Muscle layer of duodenum (tissue), 2 donors: ENCODE data around the gene ABCB1.

ENCODE experiments used
- H3K27ac ChIP-seq: one replicate; pipeline ENCODE4 v1.7.0; 2013; ENCODE audit warnings: mild to moderate bottlenecking, low read length
- H3K27me3 ChIP-seq: one replicate; pipeline ENCODE4 v1.7.0; 2013; ENCODE audit warnings: low read depth, mild to moderate bottlenecking, control low read depth, low read length
- H3K36me3 ChIP-seq, 2 donors: one replicate each; pipeline ENCODE4 v1.7.0; 2013; ENCODE audit warnings: low read length in 2 of 2, control low read depth in 1 of 2, mild to moderate bottlenecking in 1 of 2; ENCODE audit not compliant: insufficient read depth in 2 of 2, control insufficient read depth in 1 of 2
- H3K4me1 ChIP-seq, 2 donors: one replicate each; pipeline ENCODE4 v1.7.0; 2013; ENCODE audit warnings: low read length in 2 of 2, mild to moderate bottlenecking in 2 of 2, control low read depth in 1 of 2, moderate library complexity in 1 of 2; ENCODE audit not compliant: insufficient read depth in 2 of 2, control insufficient read depth in 1 of 2
- H3K4me3 ChIP-seq, 2 donors: one replicate each; pipeline ENCODE4 v1.7.0; 2013; ENCODE audit warnings: low read length in 2 of 2, low read depth in 1 of 2, mild to moderate bottlenecking in 1 of 2
- H3K9me3 ChIP-seq, 2 donors: one replicate each; pipeline ENCODE4 v1.7.0; 2013; ENCODE audit warnings: low read length in 2 of 2, control low read depth in 1 of 2, mild to moderate bottlenecking in 1 of 2; ENCODE audit not compliant: control insufficient read depth in 1 of 2
- donor health status: healthy.

Gene ABCB1

DNA sequence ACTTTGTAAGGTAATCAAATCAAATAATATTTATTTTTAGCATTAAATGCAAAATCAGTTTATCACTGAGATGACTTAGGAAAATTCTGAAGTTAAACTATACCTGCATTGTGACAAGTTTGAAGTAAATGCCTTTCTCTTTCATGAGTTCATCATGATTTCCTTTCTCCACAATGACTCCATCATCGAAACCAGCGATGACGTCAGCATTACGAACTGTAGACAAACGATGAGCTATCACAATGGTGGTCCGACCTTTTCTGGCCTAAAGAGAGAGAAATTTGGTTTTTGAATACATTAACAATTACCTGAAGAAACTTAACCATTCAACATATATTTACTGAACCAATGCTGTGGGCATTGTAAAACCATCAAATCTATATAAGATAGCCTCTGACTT is 54.9 kb downstream of the ABCB1 start:
- H3K9me3 ChIP-seq: no peaks in the 10 kb centered on the region
- H3K27me3 ChIP-seq: no peaks in the 10 kb centered on the region
- no peak overlapping the region for H3K4me3 ChIP-seq
- H3K36me3 ChIP-seq: no peaks in the 10 kb centered on the region
- H3K4me1 ChIP-seq: no peaks in the 10 kb centered on the region
- H3K27ac ChIP-seq: no peak overlapping the region

DNA sequence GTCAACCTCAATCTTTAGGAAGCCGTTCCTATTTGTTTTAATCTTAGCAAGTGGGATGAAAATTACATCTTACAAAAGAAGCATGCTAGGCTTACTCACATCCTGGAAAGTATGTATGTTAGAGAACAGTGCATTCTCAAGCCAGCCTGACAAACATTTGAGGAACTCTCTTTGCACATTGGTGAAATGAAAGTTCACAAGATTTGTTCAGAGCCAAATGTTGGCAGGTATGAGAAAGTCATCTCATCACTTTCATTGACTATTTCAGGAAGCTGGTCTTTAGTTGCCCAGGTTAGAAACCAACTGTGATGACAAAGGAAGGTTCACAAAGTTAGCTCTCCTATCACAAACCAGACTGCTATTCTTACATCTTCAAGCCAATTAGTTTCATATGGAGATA is 57.1 kb downstream of the ABCB1 start:
- Histone ChIP-seq H3K36me3 (no peaks in the 10 kb centered on the region), H3K4me3 (no peak overlapping the region), H3K27ac (no peak overlapping the region), H3K4me1 (no peaks in the 10 kb centered on the region), H3K9me3 (no peaks in the 10 kb centered on the region), H3K27me3 (no peaks in the 10 kb centered on the region)

DNA sequence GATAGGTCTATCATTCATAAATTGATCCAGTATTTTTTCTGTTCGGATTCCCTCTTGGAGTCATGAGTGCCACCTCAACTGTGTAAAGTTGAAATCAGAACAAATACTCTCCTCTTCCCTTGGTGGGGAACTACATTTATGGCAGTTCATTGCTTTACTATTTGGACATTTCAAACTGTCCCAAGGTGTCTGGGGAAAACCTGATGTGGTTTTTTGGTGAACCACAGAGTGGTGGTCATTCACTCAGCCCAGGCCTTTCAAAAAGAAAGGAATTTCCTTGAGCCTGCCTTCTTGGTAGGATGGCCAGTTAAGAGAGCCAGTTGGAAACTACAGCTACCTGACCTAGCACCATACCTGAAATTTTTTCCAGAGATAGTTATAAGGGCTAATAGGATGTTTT is 59.0 kb downstream of the ABCB1 start:
- Histone ChIP-seq H3K27me3 (no peaks in the 10 kb centered on the region), H3K4me3 (no peak overlapping the region), H3K4me1 (no peaks in the 10 kb centered on the region), H3K36me3 (no peaks in the 10 kb centered on the region), H3K9me3 (no peaks in the 10 kb centered on the region), H3K27ac (no peak overlapping the region)

DNA sequence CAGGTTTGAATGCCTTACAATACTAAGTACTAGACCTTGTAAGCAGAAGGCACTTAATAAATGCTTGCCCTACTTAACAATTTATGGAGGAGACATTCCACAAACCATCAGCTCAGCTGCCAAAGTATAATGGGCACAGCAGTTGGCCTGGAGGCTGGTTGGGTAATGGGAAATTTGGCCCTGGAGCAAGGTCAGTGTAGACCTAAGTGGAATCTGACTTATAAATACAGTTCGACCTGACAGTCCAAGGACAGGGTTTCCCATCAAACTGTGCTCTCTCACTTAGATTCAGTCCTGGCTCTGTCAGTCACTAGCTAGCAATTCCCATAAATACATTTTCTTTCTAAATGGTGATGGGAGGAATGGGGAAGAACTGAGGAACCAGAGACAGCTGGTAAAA is 62.6 kb downstream of the ABCB1 start:
- Histone ChIP-seq H3K27ac (no peak overlapping the region), H3K27me3 (no peaks in the 10 kb centered on the region), H3K36me3 (no peaks in the 10 kb centered on the region), H3K9me3 (no peaks in the 10 kb centered on the region), H3K4me1 (no peaks in the 10 kb centered on the region), H3K4me3 (no peak overlapping the region)

DNA sequence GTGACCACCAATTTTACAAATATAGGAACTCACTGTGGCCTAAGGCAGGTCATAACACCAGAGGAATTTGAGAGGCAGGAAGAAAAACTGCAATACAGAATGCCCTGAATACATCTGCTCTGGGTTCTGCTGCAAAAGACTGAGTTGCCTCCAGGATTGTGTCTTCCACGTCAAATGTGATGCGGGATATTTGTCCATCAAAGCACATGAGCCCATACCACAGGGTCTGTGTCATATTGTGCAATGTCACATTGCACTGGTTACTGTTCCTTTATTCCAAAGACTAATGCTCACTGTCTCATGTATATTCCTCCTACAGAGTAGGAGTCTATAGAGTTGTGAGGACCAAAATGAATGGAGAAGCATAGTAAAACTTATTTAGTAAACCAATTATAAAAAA is 66.6 kb downstream of the ABCB1 start:
- Histone ChIP-seq H3K9me3 (no peaks in the 10 kb centered on the region), H3K27me3 (no peaks in the 10 kb centered on the region), H3K27ac (no peak overlapping the region), H3K4me3 (no peak overlapping the region), H3K36me3 (no peaks in the 10 kb centered on the region), H3K4me1 (no peaks in the 10 kb centered on the region)

DNA sequence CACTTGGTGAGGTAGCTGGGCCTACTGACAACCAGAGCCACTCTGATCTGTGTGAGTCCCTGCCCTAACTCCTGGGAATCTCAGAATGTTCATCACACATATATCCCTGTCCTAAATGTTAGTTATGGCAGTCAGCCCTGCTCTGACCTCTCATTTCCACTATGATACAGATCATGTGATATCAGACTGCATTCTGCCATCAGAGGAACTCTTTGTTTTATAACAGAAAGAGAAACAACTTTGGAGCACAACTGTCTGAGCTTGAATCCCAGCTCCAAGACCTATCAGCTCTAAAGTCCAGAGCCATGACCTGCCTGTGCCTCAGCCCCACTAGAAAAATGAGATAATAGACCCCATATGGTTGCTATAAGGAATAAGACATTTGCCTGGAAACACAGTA is 70.6 kb downstream of the ABCB1 start:
- H3K36me3 ChIP-seq: no peaks in the 10 kb centered on the region

DNA sequence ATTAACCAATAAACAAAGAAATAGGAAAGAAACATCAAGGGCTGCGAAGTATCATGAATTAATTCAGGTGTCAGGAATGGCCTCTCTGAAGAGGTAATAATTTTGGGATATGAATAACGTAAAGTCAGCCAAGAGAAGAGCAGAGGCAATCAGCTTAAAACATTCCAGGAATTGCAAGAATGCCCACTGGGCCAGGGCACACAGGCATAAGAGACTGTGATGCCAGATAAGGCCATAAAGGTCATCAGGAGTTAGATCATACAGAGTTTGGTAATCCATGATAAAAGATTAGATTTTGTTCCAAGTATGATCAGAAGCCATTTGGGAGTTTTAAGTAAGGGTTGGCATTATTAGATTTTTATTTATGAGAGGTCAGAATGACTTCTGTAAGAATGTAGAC is 72.0 kb downstream of the ABCB1 start:
- no peaks in the 10 kb centered on the region for H3K9me3 ChIP-seq
- H3K27me3 ChIP-seq: no peaks in the 10 kb centered on the region
- no peak overlapping the region for H3K27ac ChIP-seq
- no peaks in the 10 kb centered on the region for H3K4me1 ChIP-seq
- no peaks in the 10 kb centered on the region for H3K36me3 ChIP-seq
- H3K4me3 ChIP-seq: no peak overlapping the region

More for the DNA sequence above, 70.6 kb downstream of the ABCB1 start:
- Histone ChIP-seq H3K27me3 (no peaks in the 10 kb centered on the region), H3K9me3 (no peaks in the 10 kb centered on the region), H3K27ac (no peak overlapping the region), H3K4me3 (no peak overlapping the region), H3K4me1 (no peaks in the 10 kb centered on the region)

DNA sequence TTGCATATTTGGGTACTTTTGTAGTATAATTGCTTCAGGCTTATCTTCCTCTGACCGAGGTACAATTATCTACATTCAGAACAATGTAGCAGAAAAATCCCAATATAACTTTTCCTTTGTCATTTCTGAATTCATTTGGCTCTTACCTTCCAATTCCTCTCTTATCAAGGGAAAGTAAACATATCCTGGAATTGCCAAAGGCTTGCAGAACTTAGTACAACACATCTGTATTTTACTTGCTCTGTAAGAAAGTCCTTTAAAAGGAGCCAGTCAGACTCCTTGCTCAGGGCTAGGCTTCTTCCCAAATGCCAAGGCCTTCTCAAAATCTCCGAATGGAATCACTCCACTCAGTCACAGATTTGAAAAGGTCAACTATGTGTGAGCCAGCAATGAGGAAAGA is 81.9 kb downstream of the ABCB1 start:
- Histone ChIP-seq H3K4me1 (no peaks in the 10 kb centered on the region), H3K4me3 (no peak overlapping the region), H3K36me3 (no peaks in the 10 kb centered on the region), H3K9me3 (no peaks in the 10 kb centered on the region), H3K27ac (no peak overlapping the region), H3K27me3 (no peaks in the 10 kb centered on the region)

DNA sequence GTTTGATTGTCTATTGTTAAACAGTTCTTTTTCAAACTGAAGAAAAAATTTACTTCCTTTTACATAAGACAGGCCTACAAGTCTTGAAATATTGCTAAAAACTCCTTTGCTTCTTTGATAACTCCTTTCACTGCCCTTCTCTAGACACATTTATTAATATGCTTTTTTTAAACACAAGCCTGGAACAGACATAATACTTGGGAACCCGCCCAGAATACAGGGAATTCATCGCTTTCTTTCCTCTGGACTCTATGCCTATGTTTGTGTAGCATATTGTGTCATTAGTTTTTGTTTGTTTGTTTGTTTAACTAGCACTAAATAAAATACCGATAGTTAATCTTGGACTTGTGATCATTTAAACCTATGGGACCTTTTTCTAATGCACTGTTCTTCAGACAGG is 82.8 kb downstream of the ABCB1 start:
- Histone ChIP-seq H3K27ac (no peak overlapping the region), H3K4me3 (no peak overlapping the region), H3K4me1 (no peaks in the 10 kb centered on the region), H3K36me3 (no peaks in the 10 kb centered on the region), H3K9me3 (no peaks in the 10 kb centered on the region), H3K27me3 (no peaks in the 10 kb centered on the region)

DNA sequence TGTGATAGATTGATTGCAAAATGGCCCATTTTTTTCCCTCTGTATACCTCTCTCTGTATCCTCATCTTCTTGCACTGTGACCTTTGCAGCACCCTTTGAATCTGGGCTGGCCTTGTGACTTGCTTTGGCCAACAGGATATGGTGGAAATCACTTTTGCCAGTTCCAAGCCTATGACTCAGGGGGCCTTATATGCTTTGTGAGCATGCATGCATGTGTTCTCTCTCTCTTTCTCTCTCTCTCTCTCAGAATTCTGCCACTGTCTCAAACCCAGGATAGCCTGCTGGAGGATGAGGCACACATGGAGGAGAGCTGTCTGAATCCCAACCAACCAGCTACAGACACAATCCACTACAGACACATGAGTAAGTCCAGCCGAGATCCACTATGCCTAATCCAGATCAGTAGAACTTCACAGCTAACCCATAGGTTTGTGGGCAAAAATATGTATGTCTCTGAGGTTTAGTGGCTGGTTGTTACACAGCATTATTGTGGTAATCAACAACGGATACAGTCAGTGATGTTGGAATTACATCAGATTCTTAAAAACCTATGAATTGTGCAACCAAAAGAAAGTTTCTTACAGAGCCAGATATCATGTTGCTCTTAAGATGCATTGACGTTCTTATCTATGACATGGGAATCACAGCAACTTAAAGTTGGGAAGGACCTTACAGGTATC is 83.4 kb downstream of the ABCB1 start:
- Histone ChIP-seq H3K27me3 (no peaks in the 10 kb centered on the region), H3K27ac (no peak overlapping the region), H3K36me3 (no peaks in the 10 kb centered on the region), H3K9me3 (no peaks in the 10 kb centered on the region), H3K4me1 (no peaks in the 10 kb centered on the region), H3K4me3 (no peak overlapping the region)

DNA sequence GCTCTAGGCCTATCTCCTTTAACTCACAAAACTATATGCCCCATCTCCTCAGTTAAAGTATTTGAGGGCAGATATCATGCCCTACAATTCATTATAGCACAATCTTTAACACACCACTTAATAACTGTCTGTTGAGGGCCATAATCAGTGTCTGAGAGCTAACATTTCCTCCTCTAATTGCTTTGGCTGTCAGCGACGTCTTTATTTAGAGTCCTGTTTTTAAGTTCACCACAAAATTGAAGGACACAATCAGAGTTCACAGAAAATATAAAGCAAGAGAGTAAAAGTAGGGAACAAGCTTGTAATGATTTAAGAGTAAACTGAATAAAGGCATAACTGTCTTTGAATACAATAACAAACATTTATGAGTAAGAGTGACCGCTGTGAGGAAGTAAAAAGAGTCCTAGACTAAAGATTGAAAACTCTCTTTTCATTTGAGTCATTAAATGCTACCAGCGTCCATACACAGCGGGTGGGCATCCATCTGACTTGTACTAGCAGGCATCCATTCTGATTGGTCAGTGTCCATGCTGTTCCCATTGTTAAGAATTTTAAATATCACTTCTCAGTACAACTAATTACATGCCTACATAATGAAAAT is 86.8 kb downstream of the ABCB1 start:
- H3K36me3 ChIP-seq: no peaks in the 10 kb centered on the region
- no peaks in the 10 kb centered on the region for H3K27me3 ChIP-seq
- H3K4me3 ChIP-seq: no peak overlapping the region
- H3K4me1 ChIP-seq: no peaks in the 10 kb centered on the region
- no peak overlapping the region for H3K27ac ChIP-seq
- H3K9me3 ChIP-seq: no peaks in the 10 kb centered on the region

DNA sequence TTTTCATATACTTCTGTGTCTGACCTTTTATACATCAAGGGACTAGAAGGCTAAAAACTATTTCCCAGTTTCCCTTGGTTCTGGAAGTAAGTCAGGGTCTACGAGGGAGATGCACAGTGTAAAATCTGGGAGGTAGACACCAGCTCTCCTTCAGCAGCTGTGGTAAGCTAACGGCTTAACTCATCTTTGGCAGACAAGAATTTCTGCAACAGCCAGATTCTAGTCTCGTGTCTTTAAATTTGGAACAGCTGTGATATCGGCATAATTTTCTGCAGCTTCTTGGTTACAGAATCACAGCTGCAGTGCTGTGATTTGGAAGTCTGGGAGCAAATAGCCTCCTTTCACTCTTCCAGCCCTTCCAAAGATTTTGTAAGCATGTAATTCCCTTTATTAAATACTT is 87.8 kb downstream of the ABCB1 start:
- no peaks in the 10 kb centered on the region for H3K4me1 ChIP-seq
- H3K36me3 ChIP-seq: no peaks in the 10 kb centered on the region
- no peak overlapping the region for H3K4me3 ChIP-seq
- H3K27me3 ChIP-seq: no peaks in the 10 kb centered on the region
- no peak overlapping the region for H3K27ac ChIP-seq
- no peaks in the 10 kb centered on the region for H3K9me3 ChIP-seq
